GM19193 (cell line): Measurements from ENCODE around the gene BAG1.

Experiments
- POLR2A ChIP-seq: IDR thresholded peaks from 4 replicates; pipeline ENCODE4 v1.6.1; 2011; ENCODE audit not compliant: insufficient read depth, insufficient read length; ENCODE audit errors: extremely low read depth

Gene BAG1

DNA sequence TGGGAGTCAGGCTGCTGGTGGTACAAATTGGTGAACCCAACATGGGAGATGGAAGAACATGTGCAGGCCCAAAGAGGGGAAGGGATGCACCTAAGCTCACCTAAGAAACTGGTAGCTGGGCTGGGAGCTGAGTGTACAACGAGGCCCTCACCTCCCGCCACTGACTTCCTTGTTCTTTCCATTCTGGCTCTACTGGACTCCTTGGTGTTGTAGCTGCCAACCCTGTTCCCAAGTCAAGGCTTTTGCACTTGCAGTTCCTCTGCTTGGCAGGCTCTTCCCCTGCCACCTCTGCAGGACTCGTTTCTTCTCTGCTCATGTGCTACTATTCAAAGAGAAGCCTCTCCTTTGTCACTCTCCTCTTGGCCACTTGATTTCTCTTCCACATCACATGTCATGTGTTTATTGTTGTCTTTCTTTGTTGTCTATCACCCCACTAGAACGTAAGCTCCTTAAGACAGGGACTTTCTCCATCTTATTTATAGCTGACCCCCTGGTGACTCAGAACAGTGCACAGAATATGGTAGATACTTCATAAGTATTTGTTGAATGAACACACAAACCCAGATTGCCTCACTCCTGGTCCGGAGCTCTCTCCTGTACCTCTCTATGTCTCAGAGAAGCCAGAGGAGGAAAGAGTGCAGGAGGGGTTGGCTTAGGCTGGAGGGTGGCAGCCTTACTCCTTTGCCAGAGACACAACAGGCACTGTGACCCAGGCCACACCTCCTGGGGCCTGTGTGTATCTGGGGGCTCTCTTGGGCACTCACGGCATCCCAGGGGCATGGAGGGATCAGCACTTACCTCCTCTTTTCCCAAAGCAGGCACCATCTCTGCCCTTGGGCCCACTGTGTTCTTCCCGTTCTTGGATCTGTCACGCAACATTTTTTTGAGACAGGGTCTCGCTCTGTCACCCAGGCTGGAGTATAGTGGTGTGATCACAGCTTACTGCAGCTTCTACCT, 29.7 kb downstream of the BAG1 start:
- no peak for TF ChIP-seq POLR2A

DNA sequence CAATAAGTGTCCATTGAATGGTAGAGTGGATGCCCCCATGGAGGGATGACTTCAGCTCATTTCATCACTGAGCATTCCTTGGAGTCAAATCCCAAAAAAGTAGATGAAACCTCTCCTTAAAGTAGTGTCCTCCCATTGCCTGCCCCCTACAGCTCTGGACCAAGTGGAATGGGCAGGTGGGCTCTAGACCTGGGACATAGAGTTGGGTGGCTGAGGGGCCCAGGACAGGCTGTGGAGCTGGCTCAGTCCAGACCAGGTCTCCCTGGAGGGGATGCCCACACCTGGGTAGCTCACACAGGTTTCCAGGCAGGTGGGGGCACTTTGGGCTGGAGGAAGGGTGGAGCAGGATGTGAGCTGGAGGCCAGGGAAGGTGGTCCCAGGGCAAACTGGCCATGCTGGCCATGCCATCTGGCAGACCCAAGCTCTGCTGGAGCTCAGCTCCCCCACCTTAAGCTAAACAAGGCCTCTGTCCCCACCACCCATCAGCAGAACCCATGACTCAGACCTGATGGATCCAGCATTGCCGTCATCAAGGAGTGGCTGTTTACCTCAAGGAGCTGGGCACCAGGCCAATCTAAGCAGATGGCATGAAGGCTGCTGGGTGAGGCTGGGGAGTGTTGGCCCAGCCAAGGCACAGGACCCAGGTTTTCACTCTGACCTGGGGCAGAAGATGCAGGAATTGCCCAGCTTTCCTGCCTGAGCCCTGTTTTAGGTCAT, 30.7 kb downstream of the BAG1 start:
- no peak for TF ChIP-seq POLR2A

GRCh38 chr9:33232815-33233214, 31.7 kb downstream of the BAG1 start:
- TF ChIP-seq POLR2A: no peak

GRCh38 chr9:33231623-33231942, 32.9 kb downstream of the BAG1 start:
- no peak for TF ChIP-seq POLR2A

- TF ChIP-seq POLR2A: no peak
These were observed 33.5 kb downstream of the BAG1 start for GRCh38 chr9:33230756-33231622.

DNA sequence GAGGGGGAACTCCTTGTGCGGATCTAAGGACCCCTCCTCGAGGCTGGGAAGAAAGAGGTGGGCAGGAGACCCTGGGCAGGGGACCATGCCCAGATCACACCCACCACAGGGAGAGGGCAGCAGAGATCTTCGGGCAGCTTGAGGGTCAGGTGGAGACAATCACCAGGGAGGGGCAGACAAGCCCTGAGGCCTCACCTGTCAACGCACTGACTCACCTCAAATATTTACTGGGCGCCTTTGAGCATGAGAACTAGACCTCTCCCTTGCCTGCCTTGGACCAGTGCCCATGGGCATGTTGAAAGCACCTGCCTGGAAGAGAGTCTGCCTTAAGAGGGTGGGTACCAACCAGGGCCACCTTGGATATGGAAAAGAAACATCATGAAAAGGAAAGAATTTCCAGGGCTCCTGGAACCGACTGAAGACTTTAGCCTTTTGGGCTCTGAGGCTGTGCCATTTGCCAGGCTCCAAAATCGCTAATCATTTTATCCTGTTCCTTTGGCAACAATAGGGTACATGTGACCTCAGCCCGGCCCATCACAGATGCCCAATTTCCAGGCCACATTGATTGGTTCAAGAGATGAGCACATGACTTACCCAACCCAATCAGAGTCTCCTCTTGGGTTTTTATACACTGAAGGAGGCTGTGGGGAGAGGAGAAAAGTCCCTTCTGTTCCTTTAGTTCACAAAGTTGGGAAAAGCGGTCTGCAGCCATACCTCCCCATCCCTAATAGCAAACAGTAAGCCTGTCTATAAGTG, 35.0 kb downstream of the BAG1 start:
- TF ChIP-seq POLR2A: no peak

GRCh38 chr9:33228606-33229005, 35.9 kb downstream of the BAG1 start:
- no peak for TF ChIP-seq POLR2A

- no peak for TF ChIP-seq POLR2A
These were observed 36.8 kb downstream of the BAG1 start for GRCh38 chr9:33227741-33228140.

- no peak for TF ChIP-seq POLR2A
These were observed 37.5 kb downstream of the BAG1 start for GRCh38 chr9:33227008-33227398.

GRCh38 chr9:33225319-33226147, 39.0 kb downstream of the BAG1 start:
- TF ChIP-seq POLR2A: no peak

- no peak for TF ChIP-seq POLR2A
These were observed 40.8 kb downstream of the BAG1 start for GRCh38 chr9:33223696-33224095.

- no peak for TF ChIP-seq POLR2A
These were observed 42.5 kb downstream of the BAG1 start for GRCh38 chr9:33222031-33222430.

DNA sequence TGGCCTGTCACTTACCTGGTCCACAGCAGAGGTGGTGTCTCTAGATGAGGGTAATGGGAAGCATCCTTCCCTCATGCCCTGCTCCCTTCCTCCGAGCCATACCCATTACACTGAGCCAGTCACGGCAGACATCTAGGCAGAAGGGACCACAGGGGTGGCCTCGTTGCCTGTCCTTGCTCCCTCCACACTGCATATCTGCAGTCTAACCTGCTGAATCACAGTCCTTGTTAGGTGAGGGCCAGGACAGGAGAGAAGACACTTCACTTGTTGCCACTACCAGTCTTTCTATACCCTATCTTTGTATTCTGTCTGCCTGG, 43.0 kb downstream of the BAG1 start:
- no peak for TF ChIP-seq POLR2A

- TF ChIP-seq POLR2A: no peak
These were observed 43.6 kb downstream of the BAG1 start for GRCh38 chr9:33220681-33221567.
